Right renal pelvis (tissue), 4 donors: ENCODE measurements around the gene PRUNE1. TPM values are rescaled to one million over a fixed set of nuclear protein-coding genes. Genes with fewer than 3 reads are reported as not detected.

ENCODE experiments used
- DNase-seq, 4 donors: peaks; one replicate each; pipeline ENCODE4 v3.0.0-alpha.2; 2013; ENCODE audit warnings: low read depth in 4 of 4, low spot score in 3 of 4, missing footprints in 1 of 4
- polyA plus RNA-seq, 4 donors: library from polyadenylated mRNA; unstranded; fragments of 120-200 nt; gene quantifications; one replicate each; pipeline ENCODE4 v1.2.1, GENCODE V29; 2013; ENCODE audit not compliant: insufficient read length in 4 of 4

Gene PRUNE1, protein sequence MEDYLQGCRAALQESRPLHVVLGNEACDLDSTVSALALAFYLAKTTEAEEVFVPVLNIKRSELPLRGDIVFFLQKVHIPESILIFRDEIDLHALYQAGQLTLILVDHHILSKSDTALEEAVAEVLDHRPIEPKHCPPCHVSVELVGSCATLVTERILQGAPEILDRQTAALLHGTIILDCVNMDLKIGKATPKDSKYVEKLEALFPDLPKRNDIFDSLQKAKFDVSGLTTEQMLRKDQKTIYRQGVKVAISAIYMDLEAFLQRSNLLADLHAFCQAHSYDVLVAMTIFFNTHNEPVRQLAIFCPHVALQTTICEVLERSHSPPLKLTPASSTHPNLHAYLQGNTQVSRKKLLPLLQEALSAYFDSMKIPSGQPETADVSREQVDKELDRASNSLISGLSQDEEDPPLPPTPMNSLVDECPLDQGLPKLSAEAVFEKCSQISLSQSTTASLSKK
- polyA plus RNA-seq: 10 to 100 TPM; 43.6 to 50.4 (median 48.6) TPM

DNA sequence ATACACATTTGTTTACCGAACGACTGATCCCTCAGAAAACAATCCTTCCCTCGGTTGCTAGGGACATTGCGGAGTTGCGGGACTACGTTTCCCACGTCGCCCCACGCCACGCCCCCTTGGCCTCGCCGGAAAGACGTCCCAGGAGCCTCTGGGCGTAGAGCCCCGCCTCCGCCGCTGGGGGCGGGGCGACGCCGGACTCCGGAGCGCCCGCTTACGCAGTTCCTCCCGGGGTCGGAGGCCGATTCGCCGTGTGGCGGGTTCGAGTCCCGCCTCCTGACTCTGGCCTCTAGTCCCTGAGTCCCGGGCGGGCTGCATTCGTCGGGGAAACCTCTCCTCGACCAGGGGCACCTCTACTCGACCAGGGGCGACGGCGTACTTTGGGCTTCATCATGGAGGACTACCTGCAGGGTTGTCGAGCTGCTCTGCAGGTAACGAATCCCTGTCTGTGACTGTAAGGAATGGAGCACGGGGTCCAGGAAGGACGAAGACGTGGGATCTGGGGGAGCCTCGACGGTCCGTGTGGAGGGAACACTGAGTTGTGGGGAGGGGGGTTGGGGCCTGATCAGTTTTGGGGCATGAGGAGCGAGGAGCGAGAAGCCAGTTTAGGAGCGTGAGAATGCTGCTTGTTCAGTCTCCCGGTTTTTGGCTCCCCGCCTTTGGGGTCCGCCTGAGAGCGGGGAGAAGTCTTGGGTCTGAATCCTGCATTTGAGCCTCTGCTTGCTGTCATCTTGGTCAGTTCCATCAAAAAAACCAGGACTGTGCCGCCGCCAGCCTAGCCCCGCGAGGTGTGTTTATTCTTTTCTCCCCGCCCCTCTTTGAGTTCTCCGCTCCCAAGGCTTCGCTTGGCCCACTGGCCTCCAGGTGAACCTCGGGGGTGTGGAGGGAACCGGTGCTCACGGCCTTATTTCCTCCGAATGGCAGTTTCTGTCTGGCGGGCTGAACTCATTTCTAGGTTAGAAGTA is at the start of gene PRUNE1:
Gene PRUNE1 (plus strand): TSS at position 206 of the 962 bp plus-strand sequence. CDS start 184 bp downstream, at position 390.
- peak; percentile 93 to 96 (median 94) for DNase-seq

DNA sequence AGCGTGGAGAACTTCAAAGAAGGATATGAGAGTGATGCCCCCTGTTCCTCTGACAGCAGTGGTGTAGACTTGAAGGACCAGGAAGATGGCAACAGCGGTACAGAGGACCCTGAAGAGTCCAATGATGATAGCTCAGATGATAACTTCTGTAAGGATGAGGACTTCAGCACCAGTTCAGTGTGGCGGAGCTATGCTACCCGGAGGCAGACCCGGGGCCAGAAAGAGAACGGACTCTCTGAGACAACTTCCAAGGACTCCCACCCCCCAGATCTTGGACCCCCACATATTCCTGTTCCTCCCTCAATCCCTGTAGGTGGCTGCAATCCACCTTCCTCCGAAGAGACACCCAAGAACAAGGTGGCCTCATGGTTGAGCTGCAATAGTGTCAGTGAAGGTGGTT is 47.6 kb upstream of the PRUNE1 start:
- DNase-seq: no peak

DNA sequence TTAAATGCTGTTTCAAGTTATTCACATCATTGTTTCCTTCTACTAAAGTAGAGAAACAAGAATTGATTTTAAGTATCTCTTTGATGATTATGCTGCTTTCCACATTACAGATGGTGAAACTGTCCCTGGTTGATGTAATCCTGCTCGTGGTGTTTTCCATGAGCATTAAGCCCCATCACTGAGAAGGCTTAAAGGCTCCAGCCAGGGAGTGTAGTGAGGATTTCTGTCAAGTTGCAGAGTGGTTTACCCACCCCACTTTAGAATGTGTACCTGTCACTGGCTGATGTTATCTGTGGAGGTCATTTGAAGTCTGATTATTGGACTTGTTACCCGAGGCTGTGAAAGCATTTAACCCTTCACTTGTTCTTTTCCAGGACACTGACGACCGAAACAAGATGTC is 46.5 kb upstream of the PRUNE1 start:
- DNase-seq: no peak

DNA sequence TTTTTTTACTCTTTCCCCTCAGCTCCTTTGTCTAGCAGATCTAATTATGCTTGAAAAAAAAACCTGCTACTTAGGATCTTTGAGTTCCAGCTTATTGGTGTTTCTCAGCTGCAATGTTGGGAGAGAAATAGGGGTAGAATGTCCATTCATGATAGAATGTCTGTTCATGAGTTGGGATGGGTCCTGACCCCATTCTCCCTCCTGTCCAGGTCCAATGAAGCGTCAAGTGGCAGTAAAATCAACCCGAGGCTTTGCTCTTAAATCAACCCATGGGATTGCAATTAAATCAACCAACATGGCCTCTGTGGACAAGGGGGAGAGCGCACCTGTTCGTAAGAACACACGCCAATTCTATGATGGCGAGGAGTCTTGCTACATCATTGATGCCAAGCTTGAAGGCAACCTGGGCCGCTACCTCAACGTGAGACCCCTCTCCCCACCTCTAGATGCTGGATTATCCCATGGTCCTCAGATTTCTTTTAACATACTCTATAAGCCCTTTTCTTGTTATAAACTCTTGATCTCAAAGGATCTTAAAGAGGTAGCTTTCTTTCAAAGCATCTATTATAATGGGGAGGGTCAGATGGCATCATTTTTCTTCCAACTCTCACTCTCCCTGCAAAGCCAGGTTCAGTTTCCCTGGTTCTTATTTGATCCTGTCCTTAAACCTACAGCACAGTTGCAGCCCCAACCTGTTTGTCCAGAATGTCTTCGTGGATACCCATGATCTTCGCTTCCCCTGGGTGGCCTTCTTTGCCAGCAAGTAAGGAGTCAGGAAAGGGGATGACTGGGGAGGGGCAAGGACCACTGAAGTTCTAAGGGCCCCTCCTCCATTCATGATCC is 44.7 kb upstream of the PRUNE1 start:
- no peak for DNase-seq

DNA sequence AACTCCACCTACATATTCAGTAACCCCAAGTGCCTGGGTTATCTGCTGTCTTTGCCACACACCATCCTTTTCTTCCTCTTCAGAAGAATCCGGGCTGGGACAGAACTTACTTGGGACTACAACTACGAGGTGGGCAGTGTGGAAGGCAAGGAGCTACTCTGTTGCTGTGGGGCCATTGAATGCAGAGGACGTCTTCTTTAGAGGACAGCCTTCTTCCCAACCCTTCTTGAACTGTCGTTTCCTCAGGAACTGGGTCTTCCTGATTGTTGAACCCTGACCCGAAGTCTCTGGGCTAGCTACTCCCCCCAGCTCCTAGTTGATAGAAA is 44.1 kb upstream of the PRUNE1 start:
- no peak for DNase-seq

DNA sequence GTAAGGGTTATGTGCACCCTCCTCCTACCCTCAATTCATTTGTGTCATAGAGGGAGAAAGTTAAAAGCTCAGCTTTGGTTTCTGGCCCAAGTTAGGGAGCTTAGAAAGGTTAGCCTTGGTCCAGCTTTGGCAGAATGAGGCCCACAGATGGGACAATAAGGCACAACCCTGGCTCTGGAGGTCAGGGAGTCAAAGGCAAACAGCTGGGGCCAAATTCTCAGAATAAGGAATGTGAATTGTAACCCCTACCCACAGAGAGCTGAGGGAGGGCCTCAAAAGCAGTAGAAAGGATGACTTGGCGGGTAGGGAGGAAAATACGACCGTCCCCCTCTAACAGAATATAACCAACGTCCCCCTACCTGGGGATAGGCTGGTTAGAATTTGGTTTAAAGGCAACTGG is 42.6 kb upstream of the PRUNE1 start:
- no peak for DNase-seq

DNA sequence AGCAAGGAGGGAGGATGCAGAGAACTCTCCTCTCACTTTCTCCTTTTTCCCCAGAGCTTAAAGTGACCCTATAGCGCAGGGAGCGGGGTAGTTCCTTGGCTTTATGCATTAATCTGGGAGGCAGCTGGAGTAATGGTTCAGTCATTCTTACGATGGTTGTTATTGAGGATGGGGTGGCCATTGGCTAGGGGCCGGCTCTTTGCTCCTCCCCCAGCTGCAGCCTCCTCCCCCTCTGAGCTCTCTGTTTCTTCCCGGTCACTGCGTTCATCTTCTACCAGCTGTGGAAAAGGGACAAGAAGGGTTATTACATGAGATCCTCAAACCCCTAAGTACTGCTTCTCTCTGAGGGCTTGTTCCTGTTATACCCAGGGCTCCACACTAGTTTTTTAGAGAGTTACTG is 42.2 kb upstream of the PRUNE1 start:
- DNase-seq: no peak

DNA sequence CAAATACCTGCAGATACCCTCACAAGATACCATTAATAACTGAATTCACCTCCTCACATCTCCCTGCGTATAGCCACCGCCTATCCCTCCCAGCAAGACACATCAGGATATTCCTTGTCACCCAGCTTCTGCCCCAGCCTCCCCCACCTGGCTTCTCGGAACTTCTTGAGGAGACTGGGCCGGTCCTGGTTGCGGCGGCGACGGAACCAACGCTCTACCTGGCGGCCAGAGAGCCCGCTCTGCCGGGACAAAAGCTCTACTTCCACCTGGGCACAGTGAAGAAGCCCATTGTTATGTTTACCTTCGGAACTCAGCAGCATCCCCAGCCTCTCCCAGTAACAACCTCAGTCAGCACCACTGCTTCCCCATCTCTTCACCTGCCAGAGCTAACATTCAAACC is 40.3 kb upstream of the PRUNE1 start:
- no peak for DNase-seq

DNA sequence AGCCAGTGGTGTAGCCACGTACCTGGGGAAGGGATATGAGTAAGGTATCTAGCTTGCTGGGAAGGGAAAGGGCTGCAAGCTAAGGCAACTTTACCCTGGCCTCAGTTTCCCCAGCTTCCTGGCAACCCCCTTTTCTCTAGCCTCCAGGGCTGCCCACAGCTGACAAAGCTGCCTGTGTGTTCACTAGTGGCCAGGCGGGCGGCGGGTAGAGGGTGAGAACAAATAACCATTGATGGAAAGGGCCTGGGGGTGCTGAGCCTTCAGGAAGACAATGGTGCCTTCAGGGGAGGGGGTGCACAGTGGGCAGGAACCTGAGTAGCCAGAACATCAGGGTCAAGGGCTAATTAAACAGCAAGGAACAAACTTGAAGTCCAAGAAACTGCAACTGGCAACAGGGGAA is 39.8 kb upstream of the PRUNE1 start:
- no peak for DNase-seq

DNA sequence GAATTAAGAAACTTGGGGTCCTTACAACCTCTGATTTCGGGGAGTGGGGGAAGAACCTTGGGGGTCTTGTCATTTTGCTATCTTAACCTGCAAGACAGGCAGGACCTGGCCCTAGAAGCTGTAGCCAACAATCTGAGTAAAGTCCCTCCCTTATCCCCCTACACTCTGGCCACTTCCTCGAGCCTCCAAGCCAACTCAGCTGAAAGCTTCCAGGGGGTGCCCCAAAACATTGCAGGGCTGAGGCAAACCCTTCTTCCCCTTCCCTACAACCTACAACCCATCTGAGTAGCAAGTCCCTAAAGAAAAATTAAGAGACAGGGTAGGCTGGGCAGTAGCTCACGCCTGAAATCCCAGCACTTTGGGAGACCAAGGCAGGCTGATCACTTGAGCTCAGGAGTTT is 38.6 kb upstream of the PRUNE1 start:
- no peak for DNase-seq

DNA sequence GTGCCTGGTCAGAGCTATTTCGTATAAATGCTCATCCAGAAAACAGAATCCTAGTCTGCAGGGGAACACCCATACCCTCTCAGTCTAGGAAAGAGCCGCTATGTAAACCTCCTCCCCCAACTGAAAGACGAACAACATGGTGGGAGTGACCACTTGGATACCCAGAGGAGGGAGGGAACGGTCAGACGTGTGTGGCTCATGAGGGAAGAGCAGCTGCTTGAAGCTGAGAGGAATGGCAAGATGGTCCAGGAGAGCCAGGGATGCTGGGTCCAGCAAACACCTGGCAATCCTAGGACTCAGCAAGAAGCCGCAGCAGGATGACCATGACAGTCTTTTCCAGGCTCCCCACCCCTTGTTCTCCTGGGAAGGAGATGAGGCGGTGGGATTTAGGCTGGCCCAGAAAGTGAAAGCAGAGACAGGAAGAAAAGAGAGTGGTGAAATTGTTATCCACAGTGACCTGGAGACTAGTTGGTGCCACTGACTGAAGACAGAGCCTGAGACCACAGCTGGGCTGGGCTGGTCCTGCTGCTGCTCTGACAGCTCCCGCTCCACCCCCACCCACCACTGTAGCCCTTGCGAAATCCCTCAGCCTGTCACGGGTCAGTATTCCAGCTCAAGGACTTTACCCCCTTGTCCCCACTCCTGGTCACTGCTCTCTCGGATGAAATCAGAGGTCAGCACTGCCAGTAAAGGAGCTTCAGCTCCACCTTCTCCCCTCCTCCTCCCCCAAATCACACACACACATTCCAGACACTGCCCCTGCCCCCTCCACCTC is 37.3 kb upstream of the PRUNE1 start:
- DNase-seq: no peak

DNA sequence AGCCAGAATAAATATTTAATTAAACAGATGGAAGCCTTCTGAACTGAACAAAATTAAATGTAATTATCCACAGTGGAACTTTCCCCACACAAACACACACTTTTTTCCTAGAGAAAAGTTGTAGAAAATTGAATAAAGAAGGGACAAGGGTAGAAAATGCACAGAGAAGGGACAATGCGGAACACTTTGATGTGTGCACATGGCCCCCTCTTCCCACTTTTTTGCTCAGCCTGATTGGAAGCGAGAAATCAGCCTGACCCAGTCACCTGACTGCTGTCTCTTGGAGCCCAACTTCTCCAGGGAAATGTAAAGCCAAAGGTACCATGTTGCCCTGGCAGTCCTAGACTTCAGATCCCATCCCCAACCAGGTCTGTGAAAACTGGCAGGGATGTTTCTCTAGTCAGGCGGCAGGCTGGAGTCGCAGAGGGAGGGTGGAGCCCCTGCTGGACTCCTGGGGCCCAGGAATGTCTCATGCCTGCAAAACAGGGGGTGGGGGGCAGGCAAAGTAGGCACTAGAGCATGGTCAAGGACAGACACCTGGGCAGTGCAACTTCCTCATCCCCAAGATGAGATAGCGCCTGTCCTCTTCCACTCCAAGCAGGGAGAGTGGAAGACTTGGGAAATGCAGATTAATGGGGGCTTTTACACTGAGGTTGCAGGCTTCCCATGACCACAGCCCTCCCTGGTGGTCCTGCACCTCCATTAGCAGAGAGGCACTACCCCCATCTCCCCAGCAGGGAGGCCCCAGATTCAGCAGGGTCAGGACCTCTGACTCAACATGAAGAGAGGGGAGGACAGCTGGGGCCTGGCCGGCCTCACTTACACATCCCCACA is 36.4 kb upstream of the PRUNE1 start:
- DNase-seq: no peak

DNA sequence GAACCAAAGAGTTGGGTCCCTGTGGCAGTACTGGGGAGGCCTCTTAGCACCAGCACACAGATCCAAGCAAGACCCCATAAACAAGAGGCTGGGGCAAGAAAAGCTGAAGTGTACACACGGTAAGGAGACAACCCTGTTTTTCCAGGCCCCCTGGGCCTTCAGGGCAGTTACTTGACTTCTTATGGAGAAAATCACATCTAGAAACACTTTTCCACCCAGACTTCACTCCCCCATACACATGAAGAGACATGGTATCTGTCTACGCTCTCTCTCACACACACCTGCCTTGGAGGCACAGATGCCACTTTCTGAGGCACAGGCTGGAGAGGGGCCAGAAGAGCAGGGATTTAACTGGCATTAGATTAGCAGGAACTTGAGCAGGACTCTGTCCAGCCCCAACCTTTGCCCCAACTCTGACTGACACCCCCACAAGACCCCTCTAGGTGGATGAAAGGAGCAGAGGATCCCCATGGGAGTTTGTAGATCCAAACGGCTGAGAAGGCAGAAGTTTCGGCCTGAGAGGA is 35.8 kb upstream of the PRUNE1 start:
- DNase-seq: no peak

DNA sequence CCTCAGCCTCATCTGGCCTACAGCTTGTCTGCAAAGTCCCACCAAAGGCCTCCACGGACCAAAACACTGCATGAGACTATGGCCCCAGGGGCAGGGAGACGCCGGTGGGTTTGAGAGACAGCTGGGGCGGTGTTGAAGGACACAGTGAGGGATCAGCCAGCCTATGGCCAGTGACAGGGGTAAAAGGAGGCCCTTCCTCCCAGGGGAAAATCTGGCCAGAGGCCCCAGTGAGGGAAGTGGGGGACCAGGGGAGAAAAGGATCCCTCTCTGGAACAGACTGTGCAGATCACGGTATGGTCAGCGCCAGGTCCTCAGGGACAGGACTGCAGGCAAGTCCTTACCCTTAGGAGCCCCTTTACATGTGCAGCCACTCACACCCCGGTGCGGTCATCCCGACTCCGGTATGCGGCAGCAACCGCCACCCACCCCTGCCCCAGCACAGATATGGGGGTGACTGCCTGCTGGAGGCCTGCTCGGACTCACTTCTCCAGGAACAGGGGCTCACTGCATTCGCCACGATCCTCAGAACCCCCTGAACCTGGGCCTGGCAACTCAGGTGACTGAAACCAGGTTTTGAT is 34.9 kb upstream of the PRUNE1 start:
- no peak for DNase-seq

DNA sequence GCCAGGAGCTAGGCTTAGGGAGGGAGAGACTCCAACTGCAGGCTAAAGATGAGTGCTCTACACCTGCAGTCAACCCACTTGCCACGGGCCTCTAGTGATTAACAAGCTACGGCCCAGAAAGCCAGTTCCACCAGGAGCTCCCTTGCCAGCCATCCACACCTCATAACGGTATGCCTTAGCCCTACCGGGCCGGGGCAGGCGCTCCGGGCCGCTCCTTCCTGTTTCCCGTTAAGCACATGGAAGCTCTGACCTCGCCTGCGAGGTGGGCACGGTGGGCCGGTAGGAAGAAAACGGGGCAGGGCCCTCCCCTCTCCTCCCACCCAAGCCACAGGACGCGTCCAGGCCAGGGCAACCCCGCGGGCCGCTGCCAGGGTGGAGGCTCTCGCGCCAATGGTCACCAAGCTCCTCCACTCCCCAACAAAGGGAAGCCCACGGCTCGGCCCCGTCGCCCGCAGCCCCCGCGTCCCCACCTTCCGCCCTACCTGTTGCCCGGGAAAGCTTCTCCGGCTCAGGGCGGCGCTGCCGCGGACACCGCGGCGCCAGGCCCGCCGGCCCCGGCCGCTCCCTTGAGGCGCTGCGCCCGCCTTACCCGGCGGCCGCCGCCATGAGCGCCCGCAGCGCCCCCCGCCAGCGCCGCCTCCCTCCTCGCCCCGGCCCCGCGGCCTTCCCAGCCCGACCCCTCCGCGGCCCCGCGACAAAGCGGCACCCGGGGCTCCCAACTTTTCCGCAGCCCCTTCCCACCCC is 34.2 kb upstream of the PRUNE1 start:
- no peak for DNase-seq

DNA sequence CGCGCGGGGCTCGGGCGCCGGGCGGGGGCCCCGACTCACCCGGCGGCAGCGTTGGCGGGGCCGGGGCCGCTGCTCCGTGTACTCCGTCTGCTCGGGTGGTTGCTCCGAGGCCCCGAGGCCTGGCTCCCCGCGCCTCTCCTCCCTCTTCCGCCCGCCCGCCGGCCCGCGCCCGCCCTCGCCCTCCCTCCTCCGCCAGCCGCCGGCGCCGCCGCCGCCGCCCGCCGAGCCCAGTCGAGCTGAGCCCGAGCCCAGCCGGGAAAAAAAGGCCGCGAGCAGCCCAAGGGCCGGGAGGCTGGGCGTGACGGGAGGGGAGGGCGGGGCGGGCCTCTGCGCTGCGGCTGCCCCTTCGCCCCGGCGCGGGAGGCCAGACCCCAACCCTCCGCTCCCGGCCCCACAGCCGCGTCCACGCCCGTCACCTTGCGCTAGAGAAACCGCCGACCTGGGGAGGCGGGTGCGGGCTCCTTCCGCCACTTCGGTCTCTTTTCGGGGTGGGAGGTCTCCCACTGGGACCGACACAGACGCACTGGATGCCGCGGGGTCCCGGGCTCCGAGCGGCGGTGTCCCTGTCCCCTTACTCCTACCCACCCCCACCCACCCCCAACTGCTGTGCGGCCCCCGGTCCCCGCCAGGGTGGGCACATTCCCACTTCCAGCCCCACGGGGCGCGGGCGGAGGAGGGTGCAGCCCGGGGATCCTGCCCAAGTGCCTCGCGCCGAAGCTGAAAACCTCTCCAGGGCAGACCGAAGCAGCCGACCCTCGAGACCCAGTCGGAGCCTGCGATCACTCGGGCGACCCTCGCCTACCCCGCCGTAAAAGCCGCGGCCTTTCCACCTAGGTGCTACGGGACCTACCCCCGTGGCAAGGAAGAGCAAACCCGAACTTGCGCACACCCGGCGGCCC is 33.4 kb upstream of the PRUNE1 start, which contains the start of gene CERS2:
Gene CERS2 (minus strand): TSS at position 256 of the 899 bp plus-strand sequence. CDS start 5,745 bp downstream, outside the sequence.
- DNase-seq: peak in 3 of 4 donors; percentile 71 to 72 (median 71)
